ENCODE measurements around the gene CXCR1. TPM values are rescaled to one million over a fixed set of nuclear protein-coding genes. Genes with fewer than 3 reads are reported as not detected.
"Not testable (repeated sequence)": the region's sequence is repeated elsewhere in the genome, so short reads cannot be mapped to it uniquely, and the experiment has no call there.

CXCR1 gene
- not detected for polyA plus RNA-seq (2013, experiment 1 of 2; ENCODE audit: insufficient read length)
- not detected for polyA plus RNA-seq (2013, experiment 2 of 2; ENCODE audit: insufficient read length)

- DNase-seq: no peak
Observed at GRCh38 chr2:218166791-218167190, at the start of gene CXCR1. TSS of gene CXCR1 (minus strand) at chr2:218166962. CDS start at chr2:218165211, 1,751 bp downstream.

DNA sequence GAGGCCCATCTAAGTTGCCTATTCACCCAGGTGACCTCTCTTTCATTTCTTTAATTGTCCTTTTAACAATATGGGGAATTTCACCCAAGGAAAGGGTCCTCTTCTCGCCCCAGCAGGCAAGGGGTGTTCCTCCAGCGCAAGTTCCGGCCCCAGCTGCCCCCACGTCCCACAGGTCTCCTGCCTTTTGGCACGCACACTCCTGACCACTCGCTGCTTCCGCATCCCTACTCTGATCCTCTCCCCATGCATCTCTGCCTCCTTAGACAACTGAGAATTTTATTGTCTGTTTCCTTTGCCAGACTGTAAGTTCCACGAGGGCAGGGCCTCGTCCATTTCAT lies 49.5 kb upstream of the CXCR1 start:
- DNase-seq: no peak

DNA sequence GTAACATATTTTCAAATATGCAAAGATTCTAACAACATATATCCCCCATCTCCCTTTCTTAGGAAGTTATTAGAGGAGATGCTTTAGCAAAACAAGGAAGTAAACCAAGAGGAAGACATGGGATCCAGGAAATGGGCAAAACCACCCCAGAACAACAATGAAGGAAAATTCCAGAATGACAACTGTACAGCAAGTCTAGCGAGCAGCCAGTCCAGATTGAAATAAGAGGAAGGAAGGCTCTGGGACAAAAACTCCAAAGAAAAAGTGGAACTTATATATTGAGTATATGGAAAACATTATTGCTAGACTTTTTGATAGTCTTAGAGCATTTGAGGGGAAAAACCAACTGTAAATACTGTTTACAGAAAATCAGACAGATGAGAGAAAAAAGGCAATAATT lies 47.4 kb upstream of the CXCR1 start:
- no peak for DNase-seq

DNA sequence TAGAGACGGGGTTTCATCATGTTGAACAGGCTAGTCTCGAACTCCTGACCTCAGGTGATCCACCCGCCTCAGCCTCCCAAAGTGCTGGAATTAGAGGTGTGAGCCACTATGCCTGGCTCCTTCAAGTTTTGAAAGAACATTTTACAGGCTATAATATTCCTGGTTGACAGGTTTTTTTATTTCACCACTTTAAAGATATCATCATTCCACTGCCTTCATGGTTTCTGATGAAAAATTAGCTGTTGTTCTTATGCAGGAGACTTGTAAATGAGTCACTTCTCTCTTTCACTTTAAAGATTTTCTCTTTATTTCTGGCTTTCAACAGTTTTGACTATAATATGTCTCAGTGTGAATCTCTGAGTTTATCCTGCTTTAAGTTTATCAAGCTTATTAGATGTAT lies 42.3 kb upstream of the CXCR1 start:
- no peak for DNase-seq

DNA sequence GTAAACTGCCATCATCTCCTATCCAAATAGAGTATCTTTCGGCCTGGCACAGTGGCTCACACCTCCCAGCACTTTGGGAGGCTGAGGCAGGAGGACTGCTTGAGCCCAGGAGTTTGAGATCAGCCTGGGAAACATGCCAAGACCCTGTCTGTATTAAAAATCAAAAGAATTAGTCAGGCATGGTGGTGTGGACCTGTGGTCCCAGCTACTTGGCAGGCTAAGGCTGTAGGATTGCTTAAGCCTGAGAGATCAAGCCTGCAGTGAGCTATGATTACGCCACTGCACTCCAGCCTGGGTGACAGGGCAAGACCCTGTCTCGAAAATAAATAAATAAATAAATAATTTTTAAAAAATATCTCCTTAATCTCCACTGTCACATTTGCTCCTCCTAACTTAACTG lies 35.5 kb upstream of the CXCR1 start:
- no peak for DNase-seq

DNA sequence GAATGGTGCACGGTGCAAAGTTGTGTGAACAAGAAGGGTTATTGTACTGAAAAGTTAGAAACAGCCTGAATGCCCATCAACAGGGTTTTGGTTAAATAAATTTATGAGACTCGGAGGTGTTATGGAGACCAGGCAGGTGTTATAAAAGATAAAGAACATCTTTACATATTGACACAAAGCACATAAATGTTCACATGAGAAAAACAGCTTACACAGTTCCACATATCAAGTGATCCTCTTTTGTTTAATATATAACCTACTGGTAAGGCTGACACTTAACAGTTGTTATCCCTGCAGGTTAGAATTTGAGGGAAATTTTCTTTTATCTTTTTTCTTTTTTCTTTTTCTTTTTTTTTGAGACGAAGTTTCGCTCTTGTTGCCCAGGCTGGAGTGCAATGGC lies 30.2 kb upstream of the CXCR1 start:
- DNase-seq: no peak

- DNase-seq: no peak
Observed at GRCh38 chr2:218194880-218195279, 28.1 kb upstream of the CXCR1 start.

DNA sequence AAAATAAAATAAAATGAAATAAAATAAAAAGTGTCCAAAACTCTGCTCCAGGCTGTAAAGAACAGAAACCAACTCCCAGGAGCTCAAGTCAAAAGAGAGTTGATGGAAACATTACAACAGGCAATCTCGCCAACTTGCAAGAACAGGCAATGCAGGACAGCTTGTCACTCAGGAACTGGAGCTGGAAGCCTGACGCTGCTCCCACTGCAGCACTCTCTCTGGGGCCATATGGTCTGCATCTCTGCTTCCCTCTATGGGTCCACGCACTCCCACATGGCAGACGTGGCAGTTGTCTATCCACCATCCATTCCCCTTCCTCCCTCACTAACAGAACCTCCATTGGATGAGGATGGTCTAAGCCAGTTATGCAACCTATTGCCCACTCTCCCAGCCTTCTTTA lies 26.9 kb upstream of the CXCR1 start:
- DNase-seq: no peak

GRCh38 chr2:218192902-218193430 lies 26.2 kb upstream of the CXCR1 start:
- no peak for DNase-seq

- no peak for DNase-seq
Observed at GRCh38 chr2:218188528-218188927, 21.8 kb upstream of the CXCR1 start.

DNA sequence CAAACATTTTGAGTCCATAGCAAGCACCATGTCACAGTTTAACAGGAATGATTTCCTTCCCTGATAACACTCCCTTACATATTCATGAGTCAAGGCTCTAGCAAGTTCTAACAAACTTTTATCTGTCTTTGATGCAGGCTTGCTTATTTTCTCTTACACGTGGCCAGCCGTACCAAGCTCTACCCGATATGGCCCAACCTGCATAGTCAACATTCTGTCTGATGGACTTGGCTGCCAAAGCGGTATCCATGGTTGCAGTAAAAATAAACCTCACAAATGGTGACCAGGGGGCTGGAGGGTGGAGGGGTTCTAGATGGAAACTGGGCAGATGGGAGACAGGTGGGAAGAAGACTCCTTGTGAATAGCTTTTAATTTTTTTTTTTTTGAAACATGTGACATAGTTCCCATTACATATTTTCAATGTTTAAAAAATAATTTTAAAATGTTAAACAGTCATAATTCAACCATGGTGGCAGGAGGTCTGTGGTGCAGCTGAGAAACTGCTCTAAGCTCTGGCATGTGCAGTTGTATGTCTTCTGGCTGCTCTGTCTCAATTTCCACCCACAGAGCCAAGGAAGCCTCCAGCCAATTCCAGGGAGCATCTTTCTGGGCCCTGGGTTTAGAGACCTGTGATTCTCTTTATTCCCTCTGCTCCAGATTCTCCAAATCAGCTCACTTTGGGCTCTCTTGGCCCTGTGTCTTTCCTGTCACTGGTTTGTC lies 20.7 kb upstream of the CXCR1 start:
- no peak for DNase-seq

- no peak for DNase-seq
Observed at GRCh38 chr2:218186876-218187275, 20.1 kb upstream of the CXCR1 start.

DNA sequence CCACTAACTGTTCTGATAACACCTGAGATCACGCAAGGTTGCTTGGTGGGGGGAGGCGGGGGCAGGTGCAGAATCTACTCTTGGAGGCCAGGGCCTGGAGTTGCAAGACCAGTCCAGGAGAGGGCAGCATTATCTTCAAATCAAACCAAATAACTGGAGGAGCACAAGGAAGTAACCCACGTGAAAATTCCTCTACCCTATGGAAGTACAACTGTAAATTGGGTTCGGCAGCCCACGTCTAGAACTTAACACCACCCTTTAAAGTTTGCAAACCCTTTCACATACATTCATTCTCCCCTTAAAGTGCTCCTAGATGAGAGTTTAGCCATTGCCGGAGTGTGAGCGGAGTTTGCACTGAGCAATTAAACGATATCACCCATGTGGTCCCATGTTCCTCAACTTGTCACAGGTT lies 19.6 kb upstream of the CXCR1 start:
- DNase-seq: peak; percentile 66

GRCh38 chr2:218184331-218184730 lies 17.6 kb upstream of the CXCR1 start:
- no peak for DNase-seq

GRCh38 chr2:218180467-218181114 lies 13.8 kb upstream of the CXCR1 start:
- DNase-seq: no peak

- DNase-seq: no peak
Observed at GRCh38 chr2:218179782-218180181, 13.0 kb upstream of the CXCR1 start.

GRCh38 chr2:218172845-218173244 lies 6.1 kb upstream of the CXCR1 start:
- DNase-seq: no peak

GRCh38 chr2:218171744-218172143 lies 5.0 kb upstream of the CXCR1 start:
- DNase-seq: not testable (repeated sequence)

DNA sequence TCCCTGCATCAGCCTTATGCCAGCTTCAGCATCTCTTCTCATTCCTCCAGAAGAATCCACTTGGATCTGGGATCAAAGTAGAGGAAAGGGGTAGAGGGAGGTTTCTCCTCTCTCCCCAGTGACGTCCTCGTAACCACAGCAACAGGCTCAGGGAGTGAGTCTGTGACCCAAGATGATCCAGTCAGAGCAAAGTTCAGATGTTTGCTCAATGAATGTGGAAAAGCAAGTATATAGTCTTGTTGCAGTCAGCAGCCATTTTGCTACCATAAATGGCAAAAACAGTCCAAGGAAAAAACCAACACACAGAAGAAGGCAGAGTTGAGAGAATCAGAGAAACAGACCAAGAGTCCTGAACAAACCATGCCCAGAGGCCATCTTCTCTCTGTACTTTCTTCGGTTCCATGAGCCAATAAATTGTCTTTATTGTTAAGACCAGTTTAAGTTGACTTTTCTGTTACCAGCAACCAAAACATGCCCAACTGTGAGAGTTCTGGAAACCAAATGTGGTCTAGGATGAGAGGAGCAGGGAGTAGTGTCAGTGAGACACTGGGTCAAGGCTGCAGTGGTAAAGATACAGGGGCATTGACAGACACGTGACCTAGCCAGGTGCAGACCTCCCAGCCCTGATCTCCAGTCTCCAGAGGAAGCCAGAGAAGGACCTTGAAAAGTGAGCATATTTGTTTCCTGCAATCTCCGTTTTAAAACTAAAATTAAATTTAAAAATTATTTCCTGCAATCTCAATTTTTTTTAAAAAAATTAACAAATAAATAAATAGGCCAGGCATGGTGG lies 3.2 kb upstream of the CXCR1 start:
- DNase-seq: peak; percentile 7

DNA sequence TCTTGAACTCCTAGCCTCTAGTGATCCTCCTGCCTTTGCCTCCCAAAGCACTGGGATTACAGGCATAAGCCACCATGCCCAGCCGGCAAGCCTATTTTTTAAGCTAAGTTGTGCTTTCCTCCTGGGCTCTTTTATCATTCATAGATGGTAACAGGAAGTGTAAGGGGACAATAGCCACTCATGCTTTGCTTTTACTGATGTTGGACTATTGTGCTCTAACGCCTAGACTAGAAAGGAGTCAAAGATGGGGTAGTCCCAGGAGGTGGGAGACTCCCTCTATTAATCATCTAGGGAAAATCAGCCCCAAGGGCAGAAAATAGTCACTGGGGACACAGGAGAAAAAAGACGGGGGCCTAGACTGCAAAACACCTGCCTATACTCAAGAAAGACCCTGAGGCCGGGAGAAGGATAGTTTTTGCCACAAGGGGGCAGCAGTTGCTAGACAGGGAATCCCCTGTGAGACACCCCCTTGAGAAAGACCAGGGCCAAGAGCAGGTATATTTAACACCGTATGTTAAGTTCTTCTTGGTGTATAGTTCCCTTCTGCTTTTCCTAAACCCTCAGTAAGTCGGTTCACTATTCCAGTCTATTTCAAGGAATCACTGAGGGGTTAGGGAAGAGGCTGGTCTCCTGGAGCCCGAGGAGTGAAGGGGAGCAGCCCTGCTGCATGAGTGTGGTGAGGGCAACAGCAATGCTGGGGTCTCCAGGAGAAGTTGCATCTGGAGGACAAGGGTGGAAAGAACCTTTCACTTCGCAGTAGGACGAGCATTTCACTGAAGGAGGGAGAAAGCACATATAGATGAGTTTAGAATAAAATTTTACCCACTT lies 2.1 kb upstream of the CXCR1 start:
- DNase-seq: peak; percentile 35

DNA sequence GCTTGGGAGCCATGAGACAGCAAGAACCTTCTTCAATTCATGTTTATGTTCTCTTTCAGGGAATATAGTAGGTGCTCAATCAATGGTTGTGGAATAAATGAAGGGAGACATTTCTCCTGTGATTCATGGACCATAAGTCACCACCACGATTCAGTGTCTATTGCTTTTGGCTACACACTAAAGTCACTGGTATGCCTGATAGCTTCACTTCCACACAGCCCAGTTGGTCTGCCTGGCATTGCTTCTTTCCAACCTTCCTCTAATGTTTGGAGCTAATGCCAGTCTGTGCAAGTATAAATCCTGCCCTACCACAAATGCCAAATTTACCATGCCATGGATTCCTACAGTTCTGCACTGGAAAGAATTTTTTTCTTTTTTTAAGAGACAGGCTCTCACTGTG lies 1.3 kb upstream of the CXCR1 start:
- DNase-seq: peak; percentile 13

DNA sequence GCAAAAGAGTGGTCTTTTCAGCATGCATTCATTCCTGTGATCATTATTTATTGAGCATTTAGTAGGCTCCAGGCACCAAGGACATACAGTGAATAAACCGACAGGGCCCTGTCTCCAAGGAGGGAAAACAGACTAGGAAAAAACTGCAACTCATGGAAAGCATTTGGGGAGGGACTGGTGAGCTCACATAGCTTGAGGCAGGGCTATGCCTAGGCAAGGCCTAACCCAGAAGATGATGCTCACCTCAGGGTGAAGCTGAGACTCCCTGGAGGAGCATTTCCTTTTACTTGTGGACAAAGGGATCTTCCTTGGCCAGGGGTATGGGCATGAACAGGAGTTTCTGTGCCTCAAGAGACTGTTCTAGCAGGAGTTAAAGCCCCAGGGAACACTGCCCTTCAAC lies 3.9 kb downstream of the CXCR1 start:
- DNase-seq: no peak

Measured in fibroblast of skin of back (primary cell).